Measurements from ENCODE around the gene PYCARD. TPM values are rescaled to one million over a fixed set of nuclear protein-coding genes. Genes with fewer than 3 reads are reported as not detected.

Gene PYCARD
- total and polyA plus RNA-seq, 10 of the 15 experiments (the other 5 are each of a cell fraction or from before 2014, with no cell fraction given), result 5.1 to 106 (median 45.9) TPM

DNA sequence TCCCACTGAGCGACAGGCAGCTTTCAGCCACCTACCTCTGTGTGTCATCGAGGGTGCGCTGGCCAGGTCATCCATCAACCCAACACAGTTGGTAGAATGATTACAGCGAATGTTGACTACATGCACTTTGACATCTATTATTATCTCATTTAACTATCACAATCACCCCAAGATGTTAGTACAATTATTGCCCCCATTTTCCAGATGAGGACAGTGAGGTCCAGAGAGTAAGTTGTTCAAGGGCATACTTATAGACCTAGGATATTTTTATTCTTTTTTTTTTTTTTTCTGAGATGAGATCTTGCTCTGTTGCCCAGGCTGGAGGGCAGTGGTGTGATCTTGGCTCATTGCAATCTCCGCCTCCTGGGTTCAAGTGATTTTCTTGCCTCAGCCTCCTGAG lies 48.9 kb upstream of the PYCARD start:
- no peaks in the 10 kb centered on the region for H3K9me3 ChIP-seq (replicated peaks; ENCODE audit: control insufficient read depth, insufficient read depth, low read length)
- CTCF ChIA-PET, result no interaction called here
- H3K79me2 ChIP-seq (ENCODE audit: control insufficient read depth, insufficient read depth, low read length), result no peaks in the 10 kb centered on the region
- intact Hi-C loops (cut with micrococcal nuclease; ENCODE audit: unreplicated experiment), result no loop called here
- no peaks in the 10 kb centered on the region for H4K20me1 ChIP-seq (ENCODE audit: control insufficient read depth, insufficient read depth)
- 79% methylated on average over 5 of the region's 5 CpGs for WGBS (ENCODE audit: insufficient coverage, insufficient replicate concordance, low lambda C conversion rate, missing lambda C conversion rate)
- FAIRE-seq (no peak), ATAC-seq (no peak), DNase-seq (ENCODE audit: low read depth, low spot score) (no peak)
- SMC1A ChIA-PET (ENCODE audit: uncharacterized antibody, unreplicated experiment), result no interaction called here
- H3K4me2 ChIP-seq (ENCODE audit: control insufficient read depth, insufficient read depth), result no peak overlapping the region
- no peak overlapping the region for H3K27ac ChIP-seq (ENCODE audit: control insufficient read depth, insufficient read depth)
- POLR2A ChIA-PET, result no interaction called here
- H3K27me3 ChIP-seq (replicated peaks in 1 of 2; ENCODE audit: control insufficient read depth in 2 of 2, insufficient read depth in 2 of 2, low read length in 1 of 2), result no peaks in the 10 kb centered on the region
- H3K4me1 ChIP-seq (ENCODE audit: control insufficient read depth, insufficient read depth, low read length), result peaks cover 4% of the 10 kb centered on the region; the same call in 1 of the 2 replicates
- RAD21 ChIA-PET (ENCODE audit: unreplicated experiment), result no interaction called here
- in situ Hi-C loops (cut with MboI), result no loop called here
- no peak overlapping the region for H3K9ac ChIP-seq (ENCODE audit: control insufficient read depth, insufficient read depth, low read length)
- no peak for TF ChIP-seq TAF1 (IDR thresholded peaks at IDR 0.05; ENCODE audit: borderline replicate concordance, low read depth, low read length)
- TF ChIP-seq ESRRA (IDR thresholded peaks at IDR 0.05; ENCODE audit: low read length), result no peak
- no peak overlapping the region for H2AFZ ChIP-seq (ENCODE audit: control insufficient read depth, low read depth, low read length)
- no peaks in the 10 kb centered on the region for H3K36me3 ChIP-seq (ENCODE audit: control insufficient read depth in 2 of 2, insufficient read depth in 2 of 2, low read length in 1 of 2)
- BruUV-seq (replicated peaks), result no TSS peak
- no peak overlapping the region for H3K4me3 ChIP-seq

DNA sequence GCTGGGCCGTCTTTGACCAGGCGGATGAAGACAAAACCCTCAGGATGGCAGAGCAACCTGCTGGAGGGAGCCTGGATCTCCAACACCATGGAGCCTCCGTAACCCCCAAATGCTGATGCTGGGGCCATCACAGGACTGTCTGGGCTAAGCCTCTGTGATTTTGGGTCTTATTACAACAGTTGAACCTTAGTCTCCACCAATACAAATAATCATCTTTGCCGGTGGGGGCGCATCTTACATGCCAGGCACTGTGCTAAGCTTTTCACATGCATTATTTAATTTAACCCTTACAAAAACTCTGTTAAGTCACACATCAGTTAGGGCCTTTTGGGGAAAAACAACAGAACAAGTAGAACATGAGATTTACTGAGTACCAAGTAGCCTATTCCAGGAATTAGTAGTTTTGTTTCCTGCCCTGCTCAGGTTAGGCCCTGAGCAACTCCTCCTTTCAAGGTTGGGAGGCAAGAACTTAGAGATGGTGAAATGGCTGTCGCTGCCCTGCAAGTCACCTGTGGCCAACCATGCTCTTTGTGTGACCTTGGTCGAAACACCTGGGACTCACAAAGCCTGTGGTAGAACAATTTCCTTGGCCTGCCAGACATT lies 48.3 kb upstream of the PYCARD start:
- H3K9me3 ChIP-seq (replicated peaks; ENCODE audit: control insufficient read depth, insufficient read depth, low read length), result no peaks in the 10 kb centered on the region
- ATAC-seq (no peak), DNase-seq (ENCODE audit: low read depth, low spot score) (no peak), FAIRE-seq (no peak)
- TF ChIP-seq POLR2AphosphoS5 (IDR thresholded peaks at IDR 0.05; ENCODE audit: low read length) (no peak), SRF (IDR thresholded peaks at IDR 0.05; ENCODE audit: low read depth in 2 of 2, low read length in 2 of 2) (no peak), CEBPB (IDR thresholded peaks at IDR 0.05; ENCODE audit: borderline replicate concordance in 1 of 2, low read depth in 2 of 2, low read length in 2 of 2) (no peak), IKZF2 (IDR thresholded peaks at IDR 0.05) (no peak), RAD51 (IDR thresholded peaks at IDR 0.05) (no peak), FOXK2 (IDR thresholded peaks at IDR 0.05) (no peak), STAT3 (IDR thresholded peaks at IDR 0.05; ENCODE audit: low read depth, low read length) (no peak), ZNF217 (IDR thresholded peaks at IDR 0.05) (no peak)
- TF ChIP-seq, protein P1, sequence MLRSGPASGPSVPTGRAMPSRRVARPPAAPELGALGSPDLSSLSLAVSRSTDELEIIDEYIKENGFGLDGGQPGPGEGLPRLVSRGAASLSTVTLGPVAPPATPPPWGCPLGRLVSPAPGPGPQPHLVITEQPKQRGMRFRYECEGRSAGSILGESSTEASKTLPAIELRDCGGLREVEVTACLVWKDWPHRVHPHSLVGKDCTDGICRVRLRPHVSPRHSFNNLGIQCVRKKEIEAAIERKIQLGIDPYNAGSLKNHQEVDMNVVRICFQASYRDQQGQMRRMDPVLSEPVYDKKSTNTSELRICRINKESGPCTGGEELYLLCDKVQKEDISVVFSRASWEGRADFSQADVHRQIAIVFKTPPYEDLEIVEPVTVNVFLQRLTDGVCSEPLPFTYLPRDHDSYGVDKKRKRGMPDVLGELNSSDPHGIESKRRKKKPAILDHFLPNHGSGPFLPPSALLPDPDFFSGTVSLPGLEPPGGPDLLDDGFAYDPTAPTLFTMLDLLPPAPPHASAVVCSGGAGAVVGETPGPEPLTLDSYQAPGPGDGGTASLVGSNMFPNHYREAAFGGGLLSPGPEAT (IDR thresholded peaks at IDR 0.05; ENCODE audit: low read depth), result no peak
- no peak overlapping the region for H2AFZ ChIP-seq (ENCODE audit: control insufficient read depth, low read depth, low read length)
- H3K9ac ChIP-seq (ENCODE audit: control insufficient read depth, insufficient read depth, low read length), result no peak overlapping the region
- ChIA-PET SMC1A (ENCODE audit: uncharacterized antibody, unreplicated experiment) (no interaction called here), RAD21 (ENCODE audit: unreplicated experiment) (no interaction called here), CTCF (no interaction called here), POLR2A (no interaction called here)
- H3K4me1 ChIP-seq (ENCODE audit: control insufficient read depth, insufficient read depth, low read length), result peaks cover 4% of the 10 kb centered on the region; the same call in 1 of the 2 replicates
- H3K4me3 ChIP-seq, result no peak overlapping the region
- H4K20me1 ChIP-seq (ENCODE audit: control insufficient read depth, insufficient read depth), result no peaks in the 10 kb centered on the region
- WGBS (ENCODE audit: insufficient coverage, insufficient replicate concordance, low lambda C conversion rate, missing lambda C conversion rate), result 75% methylated on average over 7 of the region's 7 CpGs
- H3K36me3 ChIP-seq (ENCODE audit: control insufficient read depth in 2 of 2, insufficient read depth in 2 of 2, low read length in 1 of 2), result no peaks in the 10 kb centered on the region
- no peak overlapping the region for H3K27ac ChIP-seq (ENCODE audit: control insufficient read depth, insufficient read depth)
- BruUV-seq (replicated peaks), result no TSS peak
- H3K4me2 ChIP-seq (ENCODE audit: control insufficient read depth, insufficient read depth), result no peak overlapping the region
- no peaks in the 10 kb centered on the region for H3K79me2 ChIP-seq (ENCODE audit: control insufficient read depth, insufficient read depth, low read length)
- no peaks in the 10 kb centered on the region for H3K27me3 ChIP-seq (replicated peaks in 1 of 2; ENCODE audit: control insufficient read depth in 2 of 2, insufficient read depth in 2 of 2, low read length in 1 of 2)
- in situ Hi-C loops (cut with MboI) (no loop called here), intact Hi-C loops (cut with micrococcal nuclease; ENCODE audit: unreplicated experiment) (no loop called here)
